ENCODE data around the gene C1QTNF1.

The C1QTNF1 gene

DNA sequence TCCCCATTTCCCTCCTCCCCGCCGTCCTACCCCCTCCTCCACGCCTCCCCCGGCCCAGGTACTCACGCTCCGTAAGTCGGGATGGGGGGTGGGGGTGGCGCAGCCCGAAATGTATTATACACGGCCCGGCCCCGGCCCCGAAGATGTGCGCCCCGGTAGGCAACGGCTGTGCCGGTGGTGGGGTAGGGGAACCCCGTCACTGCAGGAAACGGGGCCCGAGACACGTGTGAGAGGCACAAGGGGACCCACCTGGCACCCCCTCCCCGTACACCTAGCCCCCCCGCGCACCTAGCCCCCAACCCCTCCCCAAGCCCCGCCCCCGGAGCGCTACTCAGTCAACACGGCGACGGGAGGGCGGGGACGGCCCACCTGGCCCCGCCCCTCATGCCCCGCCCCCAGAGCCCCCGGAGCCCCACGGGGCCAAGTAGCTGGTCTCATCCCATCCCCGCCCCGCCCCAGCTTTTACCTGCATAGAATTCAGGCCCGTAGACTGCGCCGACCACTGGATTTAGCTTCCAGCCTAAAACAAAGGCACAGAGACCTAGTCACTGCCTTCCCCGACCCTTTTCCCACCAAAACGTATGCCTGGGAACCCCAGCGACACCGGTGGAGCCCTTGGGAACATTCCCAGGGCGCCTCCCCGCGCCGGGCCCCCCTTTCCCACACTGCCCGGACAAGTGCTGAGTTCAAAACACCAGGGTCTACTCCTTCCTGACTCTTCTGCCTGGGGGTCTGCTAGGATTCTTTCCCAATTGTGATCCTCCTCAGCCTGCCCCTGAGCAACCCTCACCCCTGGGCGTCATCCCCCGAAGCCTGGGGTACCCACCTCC lies 73.5 kb downstream of the C1QTNF1 start:
- DNase-seq: no peak

DNA sequence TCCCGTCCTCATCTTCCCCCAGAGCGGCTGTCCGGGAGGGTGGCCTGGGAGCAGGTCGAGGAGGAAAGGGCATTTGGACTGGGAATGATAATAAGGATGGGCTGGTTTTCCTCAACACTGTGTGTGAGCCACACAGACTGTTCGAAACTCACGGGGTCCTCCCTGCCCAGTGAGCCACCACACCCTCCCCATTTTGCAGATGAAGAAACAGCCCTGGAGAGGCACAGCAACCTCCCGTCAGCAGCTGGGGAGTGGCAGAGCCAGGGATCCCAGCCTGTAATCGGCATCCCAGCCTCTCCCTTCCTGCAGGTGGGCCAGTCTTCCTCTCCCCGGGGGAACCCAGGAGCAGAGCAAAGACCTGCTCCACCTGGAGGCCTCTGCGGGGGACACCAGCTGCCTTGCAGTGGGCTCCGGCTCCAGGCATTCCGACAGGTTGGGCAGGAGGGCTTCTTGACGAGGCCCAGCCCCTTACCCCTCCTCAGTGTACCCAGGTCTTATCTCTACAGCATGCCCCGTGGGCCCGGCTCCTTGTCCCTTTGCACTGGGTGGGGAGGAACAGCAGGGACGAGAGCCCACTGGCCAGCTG lies 74.4 kb downstream of the C1QTNF1 start:
- DNase-seq: no peak

Measured in NCI-H446 treated with DMSO at 0.1 percent for 48 hours (cell line).